ENCODE results near the gene IL2RG. TPM values are rescaled to one million over a fixed set of nuclear protein-coding genes. Genes with fewer than 3 reads are reported as not detected.
A peak's percentile ranks its signal among the peaks of the same experiment; 100 is the strongest.

IL2RG gene
- total and polyA plus RNA-seq, 12 donors = 0.22 to 7.0 (median 3.5) TPM

DNA sequence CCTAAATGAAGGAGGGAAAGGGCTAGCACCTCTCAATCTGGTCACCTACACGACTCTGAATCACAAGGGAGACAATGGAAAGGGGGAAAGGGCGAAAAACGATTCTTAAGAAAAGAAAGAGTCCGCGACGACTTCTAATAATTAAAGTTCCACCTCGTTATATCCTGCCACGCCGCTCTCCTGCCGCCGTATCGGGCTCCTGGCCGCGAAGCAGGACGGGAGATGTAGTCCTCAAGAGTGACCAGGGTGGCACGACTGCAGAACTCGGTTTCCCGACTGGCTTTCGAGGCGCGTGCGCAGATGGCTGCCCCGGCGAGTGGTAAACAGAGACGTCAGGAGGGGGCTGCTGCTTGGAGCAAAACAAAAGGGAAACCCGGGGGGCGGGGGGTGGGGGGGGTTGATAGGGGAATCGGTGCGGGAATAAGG is 15.8 kb downstream of the IL2RG start, which contains the start of gene FOXO4:
Gene FOXO4 (plus strand): TSS at position 297 of the 426 bp plus-strand sequence. CDS start 678 bp downstream, outside the sequence.
- TF ChIP-seq, protein P1, sequence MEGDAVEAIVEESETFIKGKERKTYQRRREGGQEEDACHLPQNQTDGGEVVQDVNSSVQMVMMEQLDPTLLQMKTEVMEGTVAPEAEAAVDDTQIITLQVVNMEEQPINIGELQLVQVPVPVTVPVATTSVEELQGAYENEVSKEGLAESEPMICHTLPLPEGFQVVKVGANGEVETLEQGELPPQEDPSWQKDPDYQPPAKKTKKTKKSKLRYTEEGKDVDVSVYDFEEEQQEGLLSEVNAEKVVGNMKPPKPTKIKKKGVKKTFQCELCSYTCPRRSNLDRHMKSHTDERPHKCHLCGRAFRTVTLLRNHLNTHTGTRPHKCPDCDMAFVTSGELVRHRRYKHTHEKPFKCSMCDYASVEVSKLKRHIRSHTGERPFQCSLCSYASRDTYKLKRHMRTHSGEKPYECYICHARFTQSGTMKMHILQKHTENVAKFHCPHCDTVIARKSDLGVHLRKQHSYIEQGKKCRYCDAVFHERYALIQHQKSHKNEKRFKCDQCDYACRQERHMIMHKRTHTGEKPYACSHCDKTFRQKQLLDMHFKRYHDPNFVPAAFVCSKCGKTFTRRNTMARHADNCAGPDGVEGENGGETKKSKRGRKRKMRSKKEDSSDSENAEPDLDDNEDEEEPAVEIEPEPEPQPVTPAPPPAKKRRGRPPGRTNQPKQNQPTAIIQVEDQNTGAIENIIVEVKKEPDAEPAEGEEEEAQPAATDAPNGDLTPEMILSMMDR (IDR thresholded peaks at IDR 0.05) = no peak
- no peak for TF ChIP-seq POLR2A (IDR thresholded peaks at IDR 0.05)
- no peaks in the 10 kb centered on the region for H3K36me3 ChIP-seq (replicated peaks in 1 of 2)
- H3K27me3 ChIP-seq = no peaks in the 10 kb centered on the region
- H3K4me1 ChIP-seq (replicated peaks in 1 of 2) = peaks cover 0 to 10% of the 10 kb centered on the region in 2 donors
- DNase-seq = peak; percentile 90 to 95 (median 93)
- WGBS, 4 donors = 0 to 20% (median 4%) methylated on average over 6 to 29 of the region's 29 CpGs
- peak within 1 kb of the TSS in 3 of 4 donors; percentile 37 to 57 (median 48) for H3K4me3 ChIP-seq
- no peaks in the 10 kb centered on the region for H3K9me3 ChIP-seq (replicated peaks in 1 of 3)
- H3K27ac ChIP-seq = peak within 1 kb of the TSS in 3 of 5 donors; percentile 21 to 75 (median 38)
- intact Hi-C loops (cut with DNase I) = no loop called here

DNA sequence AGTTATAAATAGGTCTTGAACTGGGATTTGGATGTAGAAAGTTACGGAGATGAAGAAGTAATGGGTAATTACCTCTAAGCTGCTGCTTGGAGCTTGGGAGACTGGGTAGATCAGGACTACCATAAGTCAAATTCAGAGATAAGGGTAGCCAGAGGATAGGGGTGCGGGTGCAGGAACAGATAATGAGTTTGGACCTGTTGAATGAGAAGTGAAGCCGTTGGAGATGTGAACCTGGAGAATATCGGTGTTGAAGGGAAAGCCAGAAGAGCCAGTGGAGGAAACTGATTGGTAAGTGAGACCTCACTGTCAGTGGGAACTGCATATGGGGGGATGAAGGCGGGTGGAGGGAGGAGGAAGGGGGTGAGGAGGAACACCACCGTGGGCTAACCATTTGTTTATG is 16.3 kb downstream of the IL2RG start:
- no peak for DNase-seq
- H3K9me3 ChIP-seq (replicated peaks in 1 of 3) = no peaks in the 10 kb centered on the region
- peaks cover 0 to 10% of the 10 kb centered on the region in 2 donors for H3K4me1 ChIP-seq (replicated peaks in 1 of 2)
- peak overlapping the region in 2 of 4 donors; percentile 37 to 57 for H3K4me3 ChIP-seq
- no peak overlapping the region for H3K27ac ChIP-seq
- whole genome bisulfite sequencing, 4 donors = 28 to 50% (median 35%) methylated on average over 6 of the region's 6 CpGs
- no peaks in the 10 kb centered on the region for H3K36me3 ChIP-seq (replicated peaks in 1 of 2)
- no peak for TF ChIP-seq POLR2A (IDR thresholded peaks at IDR 0.05)
- TF ChIP-seq, protein P1 (IDR thresholded peaks at IDR 0.05) = no peak
- intact Hi-C loops (cut with DNase I) = no loop called here
- no peaks in the 10 kb centered on the region for H3K27me3 ChIP-seq

DNA sequence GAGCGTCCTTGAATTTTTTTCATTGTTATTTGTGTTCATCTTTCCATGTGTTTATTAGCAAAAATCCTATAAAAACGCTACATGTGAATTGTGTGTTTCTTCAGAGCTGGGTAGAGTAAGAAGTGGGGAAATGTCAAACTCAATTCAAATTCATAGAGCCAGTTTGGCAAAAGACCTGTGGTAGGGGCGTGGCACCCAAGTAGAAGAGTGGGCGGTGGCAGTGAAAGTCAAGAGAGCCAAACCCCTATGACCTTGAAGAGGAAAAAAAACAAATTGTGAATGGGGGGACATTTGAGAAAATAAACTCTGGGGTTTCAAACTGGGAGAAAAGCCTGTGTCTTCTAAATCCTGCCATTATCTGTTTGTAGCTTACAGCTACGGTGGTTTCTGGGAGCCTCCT is 20.1 kb downstream of the IL2RG start:
- intact Hi-C loops (cut with DNase I) = no loop called here

DNA sequence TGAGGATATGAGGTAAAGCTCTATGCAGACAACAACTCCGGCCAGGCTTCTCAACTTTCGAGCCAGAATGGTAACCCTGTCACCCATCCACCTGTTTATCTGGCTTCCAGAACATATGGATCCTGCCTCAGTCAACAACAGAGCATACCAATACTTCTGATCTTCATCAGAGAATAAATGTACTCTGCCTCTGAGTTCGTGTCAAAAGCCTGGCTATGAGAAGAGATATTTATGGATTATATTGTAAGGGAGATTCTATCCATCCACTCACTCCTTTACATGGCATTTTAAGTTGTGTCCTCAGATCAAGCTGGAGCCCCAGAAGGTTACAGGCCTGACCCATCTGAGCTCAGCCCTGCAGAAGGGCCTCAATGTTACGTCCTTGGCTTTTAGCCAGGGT is 25.5 kb downstream of the IL2RG start:
- Histone ChIP-seq H3K4me1 (replicated peaks in 1 of 2) (no peaks in the 10 kb centered on the region), H3K9me3 (replicated peaks in 1 of 3) (no peaks in the 10 kb centered on the region), H3K36me3 (replicated peaks in 1 of 2) (no peaks in the 10 kb centered on the region), H3K27ac (no peak overlapping the region), H3K27me3 (peaks cover 10% of the 10 kb centered on the region), H3K4me3 (no peak overlapping the region)
- DNase-seq = peak in 3 of 7 donors; percentile 29 to 48 (median 31)
- intact Hi-C loops (cut with DNase I) = no loop called here
- 42 to 51% (median 47%) methylated on average over 3 to 4 of the region's 4 CpGs for WGBS, 4 donors
- TF ChIP-seq POLR2A (IDR thresholded peaks at IDR 0.05) = no peak
- TF ChIP-seq, protein P1 (IDR thresholded peaks at IDR 0.05) = no peak

More for the DNA sequence above, 20.1 kb downstream of the IL2RG start:
- peak in 1 of 7 donors; percentile 34 for DNase-seq
- Histone ChIP-seq H3K4me3 (no peak overlapping the region), H3K9me3 (replicated peaks in 1 of 3) (no peaks in the 10 kb centered on the region), H3K27me3 (peaks cover 3% of the 10 kb centered on the region), H3K27ac (no peak overlapping the region), H3K4me1 (replicated peaks in 1 of 2) (no peaks in the 10 kb centered on the region), H3K36me3 (replicated peaks in 1 of 2) (no peaks in the 10 kb centered on the region)
- 50 to 68% (median 57%) methylated on average over 5 of the region's 5 CpGs for WGBS, 4 donors
- no peak for TF ChIP-seq POLR2A (IDR thresholded peaks at IDR 0.05)
- TF ChIP-seq, protein P1 (IDR thresholded peaks at IDR 0.05) = no peak

Measured in adrenal gland (tissue), 12 donors.